HG03280 (cell line): Measurements from ENCODE around the gene C16orf74.

Source experiments
- ATAC-seq: cut with Tn5 transposase; IDR thresholded peaks from one replicate; pipeline ENCODE4 v1.9.1; 2021; ENCODE audit warnings: mild to moderate bottlenecking, moderate library complexity; ENCODE audit not compliant: unreplicated experiment

Gene C16orf74

GRCh38 chr16:85677383-85677967 lies 73.4 kb downstream of the C16orf74 start:
- no peak for ATAC-seq

- ATAC-seq = no peak
Measured at GRCh38 chr16:85676466-85676865, 74.4 kb downstream of the C16orf74 start.

GRCh38 chr16:85675251-85675874 lies 75.5 kb downstream of the C16orf74 start:
- ATAC-seq = no peak

- peak; percentile 63 for ATAC-seq
Measured at GRCh38 chr16:85674828-85675227, 76.1 kb downstream of the C16orf74 start.

GRCh38 chr16:85674418-85674755 lies 76.5 kb downstream of the C16orf74 start:
- ATAC-seq = no peak

- ATAC-seq = no peak
Measured at GRCh38 chr16:85673529-85674417, 77.1 kb downstream of the C16orf74 start.

GRCh38 chr16:85670840-85671239 lies 80.1 kb downstream of the C16orf74 start:
- ATAC-seq = no peak

GRCh38 chr16:85668676-85669424 lies 82.0 kb downstream of the C16orf74 start:
- ATAC-seq = no peak

GRCh38 chr16:85667841-85668413 lies 83.0 kb downstream of the C16orf74 start:
- ATAC-seq = no peak

GRCh38 chr16:85667261-85667660 lies 83.6 kb downstream of the C16orf74 start:
- no peak for ATAC-seq

GRCh38 chr16:85665929-85666328 lies 85.0 kb downstream of the C16orf74 start:
- ATAC-seq = no peak

- no peak for ATAC-seq
Measured at GRCh38 chr16:85665373-85665740, 85.5 kb downstream of the C16orf74 start.

GRCh38 chr16:85664580-85665372 lies 86.1 kb downstream of the C16orf74 start:
- no peak for ATAC-seq

- no peak for ATAC-seq
Measured at GRCh38 chr16:85663891-85664321, 87.0 kb downstream of the C16orf74 start.

GRCh38 chr16:85662976-85663830 lies 87.7 kb downstream of the C16orf74 start:
- ATAC-seq = no peak

- no peak for ATAC-seq
Measured at GRCh38 chr16:85662482-85662812, 88.4 kb downstream of the C16orf74 start.

- ATAC-seq = no peak
Measured at GRCh38 chr16:85661740-85662481, 89.0 kb downstream of the C16orf74 start.

GRCh38 chr16:85660843-85661739 lies 89.8 kb downstream of the C16orf74 start:
- ATAC-seq = no peak
